Measurements from ENCODE around the gene BLACAT1.
A peak's percentile ranks its signal among the peaks of the same experiment; 100 is the strongest.
"Not testable (repeated sequence)": the region's sequence is repeated elsewhere in the genome, so short reads cannot be mapped to it uniquely, and the experiment has no call there.

The BLACAT1 gene

GRCh38 chr1:205483372-205483771 lies 27.5 kb upstream of the BLACAT1 start:
- no peak for DNase-seq

GRCh38 chr1:205482587-205482986 lies 26.7 kb upstream of the BLACAT1 start:
- DNase-seq = not testable (repeated sequence)

- DNase-seq = no peak
Measured at GRCh38 chr1:205481629-205482151, 25.8 kb upstream of the BLACAT1 start.

- DNase-seq = no peak
Measured at GRCh38 chr1:205481218-205481617, 25.4 kb upstream of the BLACAT1 start.

- no peak for DNase-seq
Measured at GRCh38 chr1:205480349-205480985, 24.6 kb upstream of the BLACAT1 start.

- DNase-seq = not testable (repeated sequence)
Measured at GRCh38 chr1:205478985-205479384, 23.1 kb upstream of the BLACAT1 start.

- DNase-seq = peak; percentile 88
Measured at GRCh38 chr1:205477759-205478247, 22.0 kb upstream of the BLACAT1 start.

- no peak for DNase-seq
Measured at GRCh38 chr1:205477121-205477758, 21.4 kb upstream of the BLACAT1 start.

- DNase-seq = no peak
Measured at GRCh38 chr1:205476648-205477047, 20.8 kb upstream of the BLACAT1 start.

GRCh38 chr1:205475855-205476254 lies 20.0 kb upstream of the BLACAT1 start:
- DNase-seq = no peak

GRCh38 chr1:205474571-205474970 lies 18.7 kb upstream of the BLACAT1 start:
- no peak for DNase-seq

- no peak for DNase-seq
Measured at GRCh38 chr1:205473966-205474365, 18.1 kb upstream of the BLACAT1 start.

GRCh38 chr1:205473475-205473874 lies 17.6 kb upstream of the BLACAT1 start:
- DNase-seq = no peak

GRCh38 chr1:205472737-205473441 lies 17.0 kb upstream of the BLACAT1 start:
- no peak for DNase-seq

GRCh38 chr1:205470131-205470530 lies 14.3 kb upstream of the BLACAT1 start:
- DNase-seq = no peak

- no peak for DNase-seq
Measured at GRCh38 chr1:205466595-205467220, 10.9 kb upstream of the BLACAT1 start.

- DNase-seq = no peak
Measured at GRCh38 chr1:205465392-205465791, 9.5 kb upstream of the BLACAT1 start.

- no peak for DNase-seq
Measured at GRCh38 chr1:205458777-205459566, 3.1 kb upstream of the BLACAT1 start.

- DNase-seq = peak; percentile 47
Measured at GRCh38 chr1:205456868-205457745, 1.3 kb upstream of the BLACAT1 start.

- DNase-seq = peak; percentile 11
Measured at GRCh38 chr1:205456383-205456867, 580 bp upstream of the BLACAT1 start.

GRCh38 chr1:205454903-205455335 lies 926 bp downstream of the BLACAT1 start:
- no peak for DNase-seq
